HPDE6-E6E7 (cell line): ENCODE data around the gene TEX261.

Experiments used
- DNase-seq: peaks from one replicate; pipeline ENCODE4 v3.0.0; 2011; ENCODE audit warnings: missing footprints; ENCODE audit errors: extremely low spot score

TEX261 gene

DNA sequence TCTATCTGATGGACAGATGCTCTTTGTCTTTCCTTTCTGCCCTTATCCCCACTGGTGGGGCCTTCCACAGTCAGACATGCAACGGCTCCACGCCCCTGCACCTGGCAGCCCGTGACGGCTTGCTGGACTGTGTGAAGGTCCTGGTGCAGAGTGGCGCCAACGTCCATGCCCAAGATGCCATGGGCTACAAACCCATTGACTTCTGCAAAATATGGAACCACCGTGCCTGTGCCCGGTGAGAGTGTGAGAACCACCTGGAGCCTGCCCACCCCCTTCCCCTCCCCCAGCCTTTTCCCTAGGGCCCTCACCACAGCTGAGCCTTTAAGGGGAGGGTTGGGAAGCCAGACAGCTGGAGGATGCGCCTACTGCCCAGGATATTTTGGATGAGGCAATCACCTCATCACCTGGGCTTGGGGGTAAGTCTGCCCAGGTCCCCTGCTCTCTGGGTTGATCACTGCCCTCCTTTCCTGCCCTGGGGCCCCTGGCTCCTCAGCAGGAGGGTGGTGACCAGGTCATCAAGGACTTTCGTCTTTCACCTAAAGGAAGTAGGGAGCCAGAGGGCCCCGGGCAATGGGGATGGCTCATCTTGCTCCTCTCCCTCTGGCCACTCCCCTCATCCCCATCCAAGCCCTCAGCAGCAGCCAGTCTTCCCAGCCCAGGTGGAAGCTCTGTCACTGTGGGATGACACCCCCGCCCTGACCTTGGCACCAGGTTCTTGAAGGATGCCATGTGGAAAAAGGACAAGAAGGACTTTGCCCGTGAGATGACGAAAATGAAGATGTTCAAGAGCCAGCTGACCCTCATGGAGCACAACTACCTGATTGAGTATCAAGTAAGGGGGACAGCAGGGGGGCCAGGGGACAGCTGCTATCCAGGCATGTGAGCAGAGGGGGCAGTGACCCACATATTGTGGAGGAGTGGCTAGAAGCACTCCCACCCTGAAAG, 12.5 kb downstream of the TEX261 start:
- DNase-seq = no peak

- no peak for DNase-seq
Observed at GRCh38 chr2:70981421-70981820, 13.3 kb downstream of the TEX261 start.

DNA sequence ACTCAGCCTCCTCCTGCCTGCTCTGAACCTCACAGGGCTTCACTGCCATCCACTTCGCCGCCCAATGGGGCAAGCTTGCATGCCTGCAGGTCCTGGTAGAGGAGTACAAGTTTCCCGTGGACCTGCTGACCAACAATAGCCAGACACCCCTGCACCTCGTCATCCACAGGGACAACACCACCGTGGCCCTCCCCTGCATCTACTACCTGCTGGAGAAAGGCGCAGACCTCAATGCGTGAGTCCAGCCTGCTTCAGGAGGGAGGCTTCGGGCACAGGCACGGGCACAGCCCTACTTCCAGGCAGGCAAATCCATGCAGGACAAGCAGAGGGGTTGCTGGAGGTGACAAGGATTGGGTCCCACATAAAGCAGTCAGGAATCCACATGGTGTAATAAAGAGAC, 15.0 kb downstream of the TEX261 start:
- DNase-seq = no peak

- DNase-seq = no peak
Observed at GRCh38 chr2:70979180-70979488, 15.5 kb downstream of the TEX261 start.

- no peak for DNase-seq
Observed at GRCh38 chr2:70978341-70979179, 16.1 kb downstream of the TEX261 start, which contains the start of gene ANKRD53. Gene ANKRD53, plus strand, starts transcription at chr2:70978630. Its CDS starts 16 bp downstream, at chr2:70978646.

DNA sequence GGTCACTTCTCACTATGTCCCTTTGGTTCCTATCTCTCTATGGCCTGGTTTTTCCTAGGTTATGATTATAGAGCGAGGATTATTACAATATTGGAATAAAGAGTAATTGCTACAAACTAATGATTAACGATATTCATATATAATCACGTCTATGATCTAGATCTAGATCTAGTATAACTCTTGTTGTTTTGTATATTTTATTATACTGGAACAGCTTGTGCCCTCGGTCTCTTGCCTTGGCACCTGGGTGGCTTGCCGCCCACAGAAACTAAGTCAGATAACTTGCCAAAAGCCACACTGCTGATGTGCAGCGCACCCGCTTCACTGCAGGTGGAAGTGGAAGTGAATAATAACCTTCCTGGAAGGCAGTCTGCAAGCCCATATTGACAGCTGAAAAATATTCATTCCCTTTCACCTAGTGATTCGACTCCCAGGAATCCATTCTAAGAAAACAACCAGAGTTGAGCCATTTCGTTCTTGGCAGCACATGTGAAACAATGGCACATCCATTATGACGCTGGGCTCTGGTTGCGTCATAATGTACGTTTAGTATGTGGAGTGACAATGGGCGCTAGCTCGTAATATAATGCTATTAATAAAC, 17.0 kb downstream of the TEX261 start:
- peak; percentile 33 for DNase-seq

- DNase-seq = no peak
Observed at GRCh38 chr2:70975237-70975636, 19.4 kb downstream of the TEX261 start.

DNA sequence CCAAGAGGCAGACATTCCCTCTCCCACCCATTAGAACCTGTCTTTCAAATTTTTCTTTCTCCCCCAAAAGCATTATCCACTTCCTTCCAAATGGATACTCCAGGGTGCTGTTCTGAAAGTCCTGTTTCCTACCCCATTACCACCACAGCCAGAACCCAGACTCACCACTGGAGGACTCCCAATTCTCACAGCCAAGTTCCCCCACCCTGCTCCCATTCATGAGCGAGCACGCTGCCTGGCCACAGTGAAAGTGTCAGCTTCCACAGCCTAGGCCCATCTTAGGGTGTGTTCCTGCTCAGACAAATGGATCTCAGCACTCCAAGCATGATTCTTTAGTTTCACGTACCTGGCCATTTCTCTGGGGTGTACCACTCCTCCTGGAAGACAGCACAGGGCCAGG, 20.1 kb downstream of the TEX261 start:
- DNase-seq = no peak

DNA sequence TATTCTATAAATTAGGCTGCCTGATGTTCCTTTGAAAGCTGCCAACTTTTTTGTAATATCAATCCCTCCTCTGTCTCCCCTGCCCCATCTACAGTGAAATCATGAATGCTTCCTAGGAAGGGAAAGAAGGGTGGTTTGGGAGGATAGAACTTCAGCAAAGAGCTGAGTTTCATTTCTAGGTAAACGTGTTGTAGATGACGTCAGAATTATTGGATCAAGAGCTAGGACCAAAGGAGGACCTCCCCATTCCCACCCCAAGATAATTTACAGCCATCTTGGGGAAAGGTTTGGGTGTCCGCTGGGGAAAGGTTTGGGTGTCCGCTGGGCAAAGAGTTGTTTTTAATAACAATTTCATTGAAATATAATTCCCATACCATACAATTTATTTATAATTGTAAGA, 27.5 kb downstream of the TEX261 start:
- DNase-seq = no peak

DNA sequence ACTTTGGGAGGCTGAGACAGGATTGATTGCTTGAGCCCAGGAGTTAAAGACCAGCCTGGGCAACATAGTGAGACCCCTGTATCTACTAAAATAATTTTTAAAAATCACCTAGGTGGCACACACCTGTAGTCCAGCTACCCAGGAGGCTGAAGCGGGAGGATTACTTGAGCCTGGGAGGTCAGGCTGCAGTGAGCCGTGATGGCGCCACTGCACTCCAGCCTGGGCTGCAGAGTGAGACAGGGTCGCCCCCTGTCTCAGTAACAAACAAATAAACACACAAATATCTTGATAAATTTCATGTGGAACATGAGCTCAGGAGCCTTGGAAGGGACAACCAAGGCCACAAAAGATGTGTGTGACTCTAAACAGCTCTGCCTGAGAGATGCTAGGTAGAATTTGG, 28.0 kb downstream of the TEX261 start:
- no peak for DNase-seq

DNA sequence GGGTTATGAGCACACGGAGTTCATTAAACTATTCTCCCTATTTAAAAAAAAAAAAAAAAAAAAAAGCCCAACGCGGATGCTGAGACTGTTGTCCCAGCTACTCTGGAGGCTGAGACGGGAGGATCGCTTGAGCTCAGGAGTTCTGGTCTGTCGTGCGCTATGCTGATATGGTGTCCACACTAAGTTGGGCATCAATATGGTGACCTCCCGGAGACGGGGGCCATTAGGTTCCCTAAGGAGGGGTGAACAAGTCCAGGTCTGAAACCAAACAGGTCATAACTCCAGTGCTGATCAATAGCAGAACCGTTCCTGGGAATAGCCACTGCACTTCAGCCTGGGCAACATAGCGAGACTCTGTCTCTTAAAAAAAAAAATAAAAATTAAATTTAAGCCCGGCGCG, 29.2 kb downstream of the TEX261 start:
- DNase-seq = no peak

DNA sequence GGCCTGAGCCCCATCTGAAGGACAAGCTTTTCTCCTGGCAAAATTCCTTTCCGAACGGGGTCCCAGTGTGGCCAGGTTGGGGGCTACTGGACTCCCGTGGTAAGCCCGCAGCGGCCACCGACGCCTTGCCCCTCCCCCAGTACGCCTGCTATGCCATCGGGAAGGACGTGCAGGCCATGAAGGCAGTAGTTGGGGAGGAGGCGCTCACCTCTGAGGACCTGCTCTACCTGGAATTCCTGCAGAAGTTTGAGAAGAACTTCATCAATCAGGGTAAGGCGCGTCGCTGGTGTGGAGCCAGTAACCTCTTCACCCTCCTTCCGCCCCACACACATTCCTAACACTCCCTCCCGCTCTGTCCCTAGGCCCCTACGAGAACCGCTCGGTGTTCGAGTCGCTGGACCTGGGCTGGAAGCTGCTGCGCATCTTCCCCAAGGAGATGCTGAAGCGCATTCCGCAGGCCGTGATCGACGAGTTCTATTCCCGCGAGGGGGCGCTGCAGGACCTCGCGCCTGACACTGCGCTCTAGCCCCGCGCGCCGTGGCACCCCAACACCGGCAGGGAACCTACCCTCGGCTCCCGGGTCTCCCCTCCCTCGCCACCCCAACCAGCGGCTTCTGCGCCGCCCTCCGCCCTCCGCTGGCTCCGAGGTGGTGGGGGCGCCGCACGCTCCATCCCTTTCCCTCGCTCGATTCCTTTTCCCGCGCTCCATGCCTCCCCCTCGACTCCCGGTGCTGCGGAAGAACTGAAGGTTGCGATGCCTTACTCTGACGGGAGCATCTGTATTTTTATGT, 29.9 kb downstream of the TEX261 start:
- no peak for DNase-seq

DNA sequence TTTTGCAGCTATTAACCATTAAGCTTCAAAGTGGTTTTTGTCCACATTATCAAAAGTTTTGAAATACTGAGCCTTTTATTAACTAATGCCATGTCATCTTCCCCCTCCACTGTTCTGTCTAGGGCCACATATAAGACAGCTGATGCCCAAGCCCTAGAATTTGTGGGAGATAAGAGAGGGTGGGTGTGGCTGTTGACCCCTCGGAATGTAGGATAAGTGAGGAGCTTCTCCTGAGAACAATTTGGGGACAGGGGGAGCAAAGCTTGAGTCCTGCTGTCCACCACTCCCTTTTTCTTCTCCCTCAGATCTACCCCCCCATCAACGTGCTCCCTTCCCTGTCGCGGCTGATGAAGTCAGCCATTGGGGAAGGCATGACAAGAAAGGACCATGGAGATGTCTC, 30.5 kb downstream of the TEX261 start:
- no peak for DNase-seq

GRCh38 chr2:70962885-70963878, 31.5 kb downstream of the TEX261 start:
- DNase-seq = no peak

GRCh38 chr2:70962211-70962884, 32.3 kb downstream of the TEX261 start:
- DNase-seq = no peak

GRCh38 chr2:70961648-70961994, 33.1 kb downstream of the TEX261 start:
- DNase-seq = no peak

DNA sequence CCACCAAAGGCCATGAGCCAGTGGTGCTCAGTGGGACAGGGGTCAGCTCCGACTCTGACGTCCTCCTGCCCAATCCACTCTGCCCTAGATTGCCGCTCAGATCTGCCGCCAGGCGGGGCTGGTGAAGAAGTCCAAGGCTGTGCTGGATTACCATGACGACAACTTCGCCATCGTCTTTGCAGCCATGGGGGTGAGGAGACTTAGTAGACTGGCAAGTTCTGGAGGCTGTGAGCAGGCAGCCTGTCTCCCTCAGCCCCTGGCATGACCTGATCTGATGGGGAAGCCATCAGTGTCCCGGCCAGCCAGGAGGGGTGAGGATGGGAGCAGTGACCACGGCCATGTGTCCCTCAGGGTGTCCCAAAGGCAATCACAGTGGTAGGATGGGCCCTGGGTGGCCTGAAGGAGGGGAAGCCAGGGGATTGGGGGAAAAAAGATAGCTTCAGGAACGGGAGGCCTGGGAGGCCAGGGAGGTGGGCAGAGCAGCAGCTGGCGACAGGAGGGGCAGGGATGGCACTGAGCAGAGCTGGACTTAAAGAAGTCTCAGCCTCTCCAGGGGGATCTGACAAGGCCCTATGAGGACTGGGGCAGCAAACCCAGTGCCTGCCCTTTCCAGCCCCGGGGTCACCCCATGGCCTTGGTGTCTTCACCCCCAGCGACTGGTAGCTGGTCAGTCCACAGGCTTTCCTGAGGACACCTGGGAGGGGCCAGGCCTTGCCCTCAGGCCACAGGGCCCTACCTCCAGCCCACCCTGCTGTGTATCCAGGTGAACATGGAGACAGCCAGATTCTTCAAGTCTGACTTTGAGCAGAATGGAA, 33.6 kb downstream of the TEX261 start:
- DNase-seq = no peak

- no peak for DNase-seq
Observed at GRCh38 chr2:70959851-70960832, 34.5 kb downstream of the TEX261 start.
